Naive thymus-derived CD4-positive, alpha-beta T cell (primary cell): ENCODE results near the gene RNF151. TPM values are rescaled to one million over a fixed set of nuclear protein-coding genes. Genes with fewer than 3 reads are reported as not detected.
A peak's percentile ranks its signal among the peaks of the same experiment; 100 is the strongest.
"Not testable (repeated sequence)": the region's sequence is repeated elsewhere in the genome, so short reads cannot be mapped to it uniquely, and the experiment has no call there.

ENCODE experiments used
- ATAC-seq: fragments of 150-1000 bp; cut with Tn5 transposase; 2 replicates; pipeline ENCODE4 v1.10.0; 2021; ENCODE audit warnings: mild to moderate bottlenecking, moderate library complexity
- CTCF ChIA-PET: fragments of 350-600 bp; sonication (Branson Sonifier 250); formaldehyde crosslinking; loops from one replicate; lab custom pipeline; 2021; ENCODE audit warnings: antibody characterized with exemption; lab: Charles Lee
- POLR2A ChIA-PET: fragments of 350-600 bp; sonication (Branson Sonifier 250); formaldehyde crosslinking; loops from one replicate; lab custom pipeline; 2021; ENCODE audit warnings: antibody characterized with exemption, inconsistent platforms; lab: Charles Lee
- DNase-seq, 9 donors: peaks; one replicate each; pipeline versions ENCODE4 v3.0.0 to v3.0.0-alpha.2; 2020 to 2022; ENCODE audit warnings: mixed read lengths in 1 of 9
- H3K27ac ChIP-seq: one replicate; pipeline ENCODE4 v1.7.0; 2013; ENCODE audit warnings: mild to moderate bottlenecking, low read depth, low read length, moderate library complexity
- H3K27me3 ChIP-seq, 2 donors: one replicate each; pipeline ENCODE4 v1.7.0; 2013; ENCODE audit warnings: low read length in 2 of 2, mild to moderate bottlenecking in 2 of 2, moderate library complexity in 2 of 2; ENCODE audit not compliant: control insufficient read depth in 2 of 2, insufficient read depth in 2 of 2
- H3K36me3 ChIP-seq, 3 experiments: 1 replicate in 2 of 3; 2 replicates in 1 of 3; pipeline ENCODE4 v1.7.0; 2013; ENCODE audit warnings: low read length in 3 of 3, mild to moderate bottlenecking in 3 of 3, moderate library complexity in 1 of 3; ENCODE audit not compliant: insufficient read depth in 3 of 3, control insufficient read depth in 2 of 3
- H3K4me1 ChIP-seq, 2 donors: one replicate each; pipeline ENCODE4 v1.7.0; 2013; ENCODE audit warnings: low read length in 2 of 2, mild to moderate bottlenecking in 2 of 2, moderate library complexity in 1 of 2; ENCODE audit not compliant: control insufficient read depth in 2 of 2, insufficient read depth in 2 of 2
- H3K4me3 ChIP-seq: 2 replicates; pipeline ENCODE4 v1.7.0; 2013; ENCODE audit warnings: mild to moderate bottlenecking, low read length
- H3K9me3 ChIP-seq, 3 experiments: 1 replicate in 2 of 3; 2 replicates in 1 of 3; pipeline ENCODE4 v1.7.0; 2013; ENCODE audit warnings: low read length in 3 of 3; ENCODE audit not compliant: control insufficient read depth in 2 of 3
- H3K27ac Mint-ChIP-seq, 9 donors: one replicate each; pipeline ENCODE4 v1.8.0; 2020 to 2022; ENCODE audit warnings: mixed read lengths in 9 of 9, mild to moderate bottlenecking in 8 of 9, moderate library complexity in 5 of 9, inconsistent platforms in 2 of 9
- H3K27me3 Mint-ChIP-seq, 5 donors: one replicate each; pipeline ENCODE4 v1.8.0; 2021 to 2022; ENCODE audit warnings: mixed read lengths in 5 of 5, mild to moderate bottlenecking in 1 of 5
- H3K36me3 Mint-ChIP-seq, 5 donors: one replicate each; pipeline ENCODE4 v1.8.0; 2020 to 2022; ENCODE audit warnings: mixed read lengths in 5 of 5, mild to moderate bottlenecking in 3 of 5, inconsistent platforms in 1 of 5
- H3K4me1 Mint-ChIP-seq, 7 donors: one replicate each; pipeline ENCODE4 v1.8.0; 2020 to 2022; ENCODE audit warnings: mixed read lengths in 7 of 7, mild to moderate bottlenecking in 3 of 7, inconsistent platforms in 1 of 7
- H3K4me3 Mint-ChIP-seq, 10 donors: one replicate each; pipeline ENCODE4 v1.8.0; 2020 to 2022; ENCODE audit warnings: mild to moderate bottlenecking in 10 of 10, mixed read lengths in 10 of 10, moderate library complexity in 6 of 10, inconsistent platforms in 2 of 10
- H3K9me3 Mint-ChIP-seq, 11 donors: one replicate each; pipeline ENCODE4 v1.8.0; 2020 to 2022; ENCODE audit warnings: mixed read lengths in 11 of 11, mild to moderate bottlenecking in 4 of 11, inconsistent platforms in 1 of 11, moderate library complexity in 1 of 11
- intact Hi-C, 2 donors: fragments of 100-400 bp; cut with micrococcal nuclease; formaldehyde crosslinking; loops; one replicate each; pipeline ENCODE4 v1.15.1; 2023
- polyA plus RNA-seq, 2 donors: library from polyadenylated mRNA; unstranded; fragments of 300-500 nt; fragmentation: Illumina TruSeq; gene quantifications; one replicate each; pipeline ENCODE4 v1.2.3, GENCODE V29; 2021
- total RNA-seq, 6 experiments: library from RNA in 5 of 6; stranded (reverse) in 5 of 6; gene quantifications; 1 replicate in 5 of 6; 2 replicates in 1 of 6; pipeline ENCODE4 v1.2.3 and lab custom pipeline; 2021 to 2026

Gene RNF151
- total and polyA plus RNA-seq, 7 experiments from 2014 or later: 0.51 TPM; not detected in 6

DNA sequence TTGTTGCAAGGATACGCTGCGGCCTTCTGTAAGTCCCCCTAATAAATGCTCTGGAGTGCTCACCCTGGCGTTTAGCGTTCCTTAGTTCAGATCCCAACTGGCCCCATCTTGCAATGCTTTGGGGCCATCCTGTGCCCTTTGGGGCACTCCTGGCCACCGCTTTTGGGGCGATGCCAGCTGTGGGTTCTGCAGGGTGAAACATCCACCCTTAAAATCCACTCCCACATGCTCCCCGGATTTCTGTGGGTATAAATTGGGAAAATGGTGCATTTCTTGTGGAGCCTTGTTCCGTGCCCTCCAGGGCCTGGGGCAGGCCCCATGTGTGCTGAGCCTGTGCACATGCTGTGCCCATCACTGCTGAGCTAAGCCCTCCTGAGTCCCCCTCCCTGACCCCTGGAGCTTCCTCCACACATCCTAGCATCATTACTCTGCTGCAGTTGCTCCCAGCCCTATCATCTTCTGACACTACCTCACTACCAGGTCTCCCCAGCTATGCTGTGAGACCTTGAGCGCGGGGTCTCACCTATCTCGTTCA is 29.6 kb upstream of the RNF151 start:
- H3K27ac ChIP-seq: no peak overlapping the region
- POLR2A ChIA-PET: no interaction called here
- Mint-ChIP-seq H3K27me3 (no peaks in the 10 kb centered on the region), H3K4me3 (no peak overlapping the region), H3K9me3 (no peaks in the 10 kb centered on the region), H3K27ac (no peak overlapping the region), H3K4me1 (peaks cover 0 to 11% (median 7%) of the 10 kb centered on the region in 7 donors), H3K36me3 (peaks cover 0 to 5% (median 0%) of the 10 kb centered on the region in 5 donors)
- H3K36me3 ChIP-seq: peaks cover 0 to 28% (median 4%) of the 10 kb centered on the region in 3 experiments
- no peaks in the 10 kb centered on the region for H3K27me3 ChIP-seq
- CTCF ChIA-PET: interaction anchor here (0.8 kb wide), 1 partner anchor 8 kb away, joined by 4 read pairs; no protein-coding TSS in a partner anchor
- H3K4me1 ChIP-seq: peaks cover under 1 to 3% of the 10 kb centered on the region in 2 donors
- no peaks in the 10 kb centered on the region for H3K9me3 ChIP-seq
- ATAC-seq (no peak), DNase-seq (no peak)
- no peak overlapping the region for H3K4me3 ChIP-seq
- intact Hi-C loops: no loop called here

DNA sequence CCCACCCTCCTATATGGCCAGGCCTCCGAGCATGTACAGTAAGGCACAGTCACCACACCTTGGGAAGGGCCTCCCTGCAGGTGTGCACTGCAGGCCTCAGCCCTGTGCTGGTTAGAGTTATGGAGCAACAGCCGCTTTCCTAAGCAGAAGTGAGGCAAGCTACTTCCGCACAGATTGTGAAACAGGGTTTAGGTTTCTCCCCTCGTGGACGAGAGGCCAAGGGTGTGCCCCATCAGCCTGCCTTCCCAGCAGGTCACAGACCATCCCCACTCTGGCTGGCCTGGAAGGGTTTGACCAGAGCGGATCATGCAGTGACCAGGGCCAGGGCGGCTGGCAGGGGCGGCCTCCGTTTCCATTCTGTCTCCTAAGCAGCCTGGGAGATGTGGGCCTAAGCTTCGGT is 28.3 kb upstream of the RNF151 start:
- Histone ChIP-seq H3K27me3 (no peaks in the 10 kb centered on the region), H3K36me3 (peaks cover 0 to 28% (median 4%) of the 10 kb centered on the region in 3 experiments), H3K27ac (no peak overlapping the region), H3K9me3 (no peaks in the 10 kb centered on the region), H3K4me3 (no peak overlapping the region), H3K4me1 (peaks cover 6 to 7% of the 10 kb centered on the region in 2 donors)
- Mint-ChIP-seq H3K9me3 (no peaks in the 10 kb centered on the region), H3K27me3 (no peaks in the 10 kb centered on the region), H3K4me1 (peaks cover 0 to 11% (median 9%) of the 10 kb centered on the region in 7 donors), H3K36me3 (peaks cover 0 to 5% (median 0%) of the 10 kb centered on the region in 5 donors), H3K27ac (no peak overlapping the region), H3K4me3 (no peak overlapping the region)
- DNase-seq (no peak), ATAC-seq (peak; percentile 2)
- intact Hi-C loops: no loop called here
- CTCF ChIA-PET: no interaction called here
- POLR2A ChIA-PET: no interaction called here

GRCh38 chr16:1938910-1939309 is 27.7 kb upstream of the RNF151 start:
- peaks cover 4 to 16% (median 11%) of the 10 kb centered on the region in 7 donors for H3K4me1 Mint-ChIP-seq
- intact Hi-C loops: no loop called here
- DNase-seq (no peak), ATAC-seq (no peak)
- no peaks in the 10 kb centered on the region for H3K9me3 ChIP-seq
- ChIA-PET CTCF (no interaction called here), POLR2A (interaction anchor here (1.2 kb wide), 1 partner anchor 26 kb away, joined by 4 read pairs; the partner anchor contains the start of gene RPS2)
- H3K4me3 Mint-ChIP-seq: peak overlapping the region in 1 of 10 donors; percentile 61
- no peak overlapping the region for H3K4me3 ChIP-seq
- peaks cover 0 to 28% (median 4%) of the 10 kb centered on the region in 3 experiments for H3K36me3 ChIP-seq
- peaks cover 6 to 7% of the 10 kb centered on the region in 2 donors for H3K4me1 ChIP-seq
- H3K36me3 Mint-ChIP-seq: peaks cover 0 to 5% (median 0%) of the 10 kb centered on the region in 5 donors
- H3K9me3 Mint-ChIP-seq: no peaks in the 10 kb centered on the region
- no peak overlapping the region for H3K27ac Mint-ChIP-seq
- no peaks in the 10 kb centered on the region for H3K27me3 ChIP-seq
- H3K27ac ChIP-seq: no peak overlapping the region
- no peaks in the 10 kb centered on the region for H3K27me3 Mint-ChIP-seq

GRCh38 chr16:1939833-1940232 is 26.8 kb upstream of the RNF151 start:
- intact Hi-C loops: loop anchor here in 1 of 2 donors (5.0 to 10.0 kb wide), 5 partner anchors 235 to 633 kb away; partner anchors contain the start of genes CRAMP1, IFT140, MAPK8IP3 and TELO2
- H3K4me3 Mint-ChIP-seq, ATAC-seq, H3K36me3 Mint-ChIP-seq, H3K4me1 ChIP-seq, DNase-seq, H3K27me3 Mint-ChIP-seq, H3K9me3 Mint-ChIP-seq, H3K27me3 ChIP-seq, H3K27ac ChIP-seq, H3K4me3 ChIP-seq, H3K27ac Mint-ChIP-seq, H3K9me3 ChIP-seq: not testable (repeated sequence)
- peaks cover 4 to 23% (median 11%) of the 10 kb centered on the region in 7 donors for H3K4me1 Mint-ChIP-seq
- ChIA-PET CTCF (interaction anchor here (0.6 kb wide), 2 partner anchors 12 to 75 kb away, joined by 3 read pairs; no protein-coding TSS in a partner anchor), POLR2A (interaction anchor here (1.2 to 5.0 kb wide), 3 partner anchors 25 to 157 kb away, joined by 4 to 52 read pairs (median 6); partner anchors contain the start of genes NUBP2, RPS2 and SPSB3)
- H3K36me3 ChIP-seq: peaks cover 0 to 28% (median 4%) of the 10 kb centered on the region in 3 experiments

DNA sequence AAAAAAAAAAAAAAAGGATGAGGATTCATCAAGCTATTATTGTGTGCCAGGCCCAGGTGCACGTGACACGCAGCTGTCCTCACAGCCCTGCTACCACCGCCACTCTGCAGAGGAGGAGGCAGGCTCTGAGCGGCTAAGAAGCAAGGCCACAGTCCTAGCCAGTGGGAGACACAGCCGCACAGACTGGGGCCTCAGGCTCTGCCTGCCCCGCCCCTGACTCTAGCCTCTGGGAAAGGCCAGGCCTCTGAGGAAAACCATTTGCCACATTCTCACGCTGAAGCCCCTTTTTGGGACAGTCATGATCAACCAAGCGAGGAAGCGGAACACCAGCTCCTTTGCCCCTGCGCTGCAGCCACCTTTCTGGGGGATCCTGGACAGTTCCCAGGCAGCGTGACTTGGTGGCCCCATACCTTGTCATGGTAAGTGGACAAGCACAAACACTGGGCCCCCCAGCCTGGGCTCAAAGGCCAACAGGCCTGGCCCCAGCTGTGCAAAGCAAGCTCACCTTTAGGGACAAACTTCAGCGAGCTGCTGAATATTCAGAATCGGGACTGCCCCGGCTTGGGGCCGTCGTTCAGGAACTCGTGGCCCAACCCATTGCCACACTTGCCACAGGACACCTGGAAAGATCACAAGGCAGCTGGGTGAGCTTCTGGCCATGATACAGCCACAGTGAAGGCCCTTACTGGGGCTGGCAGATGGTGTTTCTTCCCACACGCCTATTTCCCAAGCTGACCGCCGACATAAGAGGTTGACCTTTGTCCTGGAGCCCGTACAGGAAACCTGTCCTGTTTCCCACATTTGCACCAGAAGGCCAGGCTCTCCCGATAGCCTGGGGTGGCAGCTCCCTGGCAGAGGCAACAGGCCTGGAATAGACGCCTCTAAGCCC is 26.1 kb upstream of the RNF151 start:
- no peak overlapping the region for H3K4me3 ChIP-seq
- POLR2A ChIA-PET: interaction anchor here (2.3 to 5.0 kb wide), 2 partner anchors 24 to 158 kb away, joined by 6 to 52 read pairs; partner anchors contain the start of genes NUBP2, RPS2 and SPSB3
- no peaks in the 10 kb centered on the region for H3K27me3 ChIP-seq
- no peaks in the 10 kb centered on the region for H3K27me3 Mint-ChIP-seq
- CTCF ChIA-PET: interaction anchor here (0.5 to 1.3 kb wide), 3 partner anchors 11 to 235 kb away, joined by 3 to 7 read pairs (median 4); no protein-coding TSS in a partner anchor
- no peak overlapping the region for H3K27ac Mint-ChIP-seq
- H3K4me1 Mint-ChIP-seq: peaks cover 4 to 24% (median 11%) of the 10 kb centered on the region in 7 donors
- ATAC-seq (no peak), DNase-seq (no peak)
- peaks cover 0 to 28% (median 4%) of the 10 kb centered on the region in 3 experiments for H3K36me3 ChIP-seq
- intact Hi-C loops: loop anchor here in 1 of 2 donors (5.0 to 10.0 kb wide), 5 partner anchors 236 to 633 kb away; partner anchors contain the start of genes CRAMP1, IFT140, MAPK8IP3 and TELO2
- H3K9me3 ChIP-seq: no peaks in the 10 kb centered on the region
- H3K9me3 Mint-ChIP-seq: no peaks in the 10 kb centered on the region
- H3K4me1 ChIP-seq: peaks cover 6 to 7% of the 10 kb centered on the region in 2 donors
- peak overlapping the region in 3 of 10 donors; percentile 13 to 45 (median 16) for H3K4me3 Mint-ChIP-seq
- no peak overlapping the region for H3K27ac ChIP-seq
- peaks cover 0 to 5% (median 0%) of the 10 kb centered on the region in 5 donors for H3K36me3 Mint-ChIP-seq
